ENCODE measurements around the gene TRERF1. TPM values are rescaled to one million over a fixed set of nuclear protein-coding genes. Genes with fewer than 3 reads are reported as not detected.

TRERF1 gene
- total RNA-seq, 4 donors from 2014 or later: 2.5 to 8.0 (median 3.4) TPM

- TF ChIP-seq POLR2A (IDR thresholded peaks at IDR 0.05): no peak
- no peak for TF ChIP-seq CTCF (IDR thresholded peaks at IDR 0.05)
- no peak for TF ChIP-seq POLR2AphosphoS5 (IDR thresholded peaks at IDR 0.05)
- no peak for TF ChIP-seq EP300 (IDR thresholded peaks at IDR 0.05; ENCODE audit: low read depth)
- no peak overlapping the region for H3K4me3 ChIP-seq
- peaks cover 0 to 4% (median 0%) of the 10 kb centered on the region in 4 donors for H3K4me1 ChIP-seq
- no peaks in the 10 kb centered on the region for H3K36me3 ChIP-seq
- in situ Hi-C loops (cut with MboI; ENCODE audit: low pct_ligation_motif_present in 1 of 4, low pct_unique_long_range_greater_than_20kb in 1 of 4, low sequenced_read_pairs in 3 of 4) (loop anchor here (25.0 kb wide), 1 partner anchor 269 kb away; no protein-coding TSS in a partner anchor), intact Hi-C loops (cut with DNase I; ENCODE audit: low total_unique reads) (no loop called here)
- no peak for DNase-seq
- no peaks in the 10 kb centered on the region for H3K9me3 ChIP-seq
- H3K27ac ChIP-seq: no peak overlapping the region
- 88% methylated on average over 3 of the region's 14 CpGs; no CpG with 5 or more reads in 1 of the 2 donors for WGBS, 2 donors (ENCODE audit: low coverage in 1 of 2)
- no peaks in the 10 kb centered on the region for H3K27me3 ChIP-seq
Observed at GRCh38 chr6:42268016-42268834, 183.5 kb downstream of the TRERF1 start.

- in situ Hi-C loops (cut with MboI; ENCODE audit: low pct_ligation_motif_present in 1 of 4, low pct_unique_long_range_greater_than_20kb in 1 of 4, low sequenced_read_pairs in 3 of 4): loop anchor here (25.0 kb wide), 1 partner anchor 271 kb away; no protein-coding TSS in a partner anchor
- no peak overlapping the region for H3K27ac ChIP-seq
- peaks cover 0 to 4% (median 0%) of the 10 kb centered on the region in 4 donors for H3K4me1 ChIP-seq
- no peak overlapping the region for H3K4me3 ChIP-seq
- no peaks in the 10 kb centered on the region for H3K27me3 ChIP-seq
- TF ChIP-seq EP300 (IDR thresholded peaks at IDR 0.05; ENCODE audit: low read depth) (no peak), CTCF (IDR thresholded peaks at IDR 0.05) (no peak), POLR2A (IDR thresholded peaks at IDR 0.05) (no peak), POLR2AphosphoS5 (IDR thresholded peaks at IDR 0.05) (no peak)
- no peak for DNase-seq
- no peaks in the 10 kb centered on the region for H3K9me3 ChIP-seq
- 74% methylated on average over 1 of the region's 1 CpG; no CpG with 5 or more reads in 1 of the 2 donors for WGBS, 2 donors (ENCODE audit: low coverage in 1 of 2)
- intact Hi-C loops (cut with DNase I; ENCODE audit: low total_unique reads): no loop called here
- no peaks in the 10 kb centered on the region for H3K36me3 ChIP-seq
Observed at GRCh38 chr6:42266538-42266937, 185.2 kb downstream of the TRERF1 start.

- WGBS, 2 donors (ENCODE audit: low coverage in 1 of 2): 67 to 82% methylated on average over 1 to 5 of the region's 5 CpGs
- no peak overlapping the region for H3K4me3 ChIP-seq
- in situ Hi-C loops (cut with MboI; ENCODE audit: low pct_ligation_motif_present in 1 of 4, low pct_unique_long_range_greater_than_20kb in 1 of 4, low sequenced_read_pairs in 3 of 4): loop anchor here (25.0 kb wide), 1 partner anchor 272 kb away; no protein-coding TSS in a partner anchor
- no peak overlapping the region for H3K27ac ChIP-seq
- no peak for TF ChIP-seq EP300 (IDR thresholded peaks at IDR 0.05; ENCODE audit: low read depth)
- no peak for TF ChIP-seq POLR2AphosphoS5 (IDR thresholded peaks at IDR 0.05)
- TF ChIP-seq POLR2A (IDR thresholded peaks at IDR 0.05): no peak
- TF ChIP-seq CTCF (IDR thresholded peaks at IDR 0.05): no peak
- H3K27me3 ChIP-seq: no peaks in the 10 kb centered on the region
- DNase-seq: no peak
- no peaks in the 10 kb centered on the region for H3K36me3 ChIP-seq
- H3K4me1 ChIP-seq: peaks cover 0 to 18% (median 3%) of the 10 kb centered on the region in 4 donors
- intact Hi-C loops (cut with DNase I; ENCODE audit: low total_unique reads): loop anchor here (5.0 kb wide), 1 partner anchor 267 kb away; no protein-coding TSS in a partner anchor
- no peaks in the 10 kb centered on the region for H3K9me3 ChIP-seq
Observed at GRCh38 chr6:42264852-42265390, 186.8 kb downstream of the TRERF1 start.

- in situ Hi-C loops (cut with MboI; ENCODE audit: low pct_ligation_motif_present in 1 of 4, low pct_unique_long_range_greater_than_20kb in 1 of 4, low sequenced_read_pairs in 3 of 4): loop anchor here (25.0 kb wide), 1 partner anchor 273 kb away; no protein-coding TSS in a partner anchor
- Histone ChIP-seq H3K4me3 (no peak overlapping the region), H3K27me3 (no peaks in the 10 kb centered on the region), H3K27ac (no peak overlapping the region), H3K36me3 (no peaks in the 10 kb centered on the region), H3K9me3 (no peaks in the 10 kb centered on the region), H3K4me1 (peaks cover 0 to 18% (median 3%) of the 10 kb centered on the region in 4 donors)
- WGBS, 2 donors (ENCODE audit: low coverage in 1 of 2): 69 to 87% methylated on average over 3 to 10 of the region's 10 CpGs
- no peak for DNase-seq
- TF ChIP-seq EP300 (IDR thresholded peaks at IDR 0.05; ENCODE audit: low read depth) (no peak), POLR2A (IDR thresholded peaks at IDR 0.05) (no peak), CTCF (IDR thresholded peaks at IDR 0.05) (no peak), POLR2AphosphoS5 (IDR thresholded peaks at IDR 0.05) (no peak)
- intact Hi-C loops (cut with DNase I; ENCODE audit: low total_unique reads): loop anchor here (5.0 kb wide), 1 partner anchor 268 kb away; no protein-coding TSS in a partner anchor
Observed at GRCh38 chr6:42264162-42264851, 187.4 kb downstream of the TRERF1 start.

All from transverse colon (tissue), 4 donors.